NCI-H524 (cell line): ENCODE results near the gene TSPAN16.
A peak's percentile ranks its signal among the peaks of the same experiment; 100 is the strongest.

Experiments used
- DNase-seq, 2 experiments: peaks; one replicate each; lab custom pipeline; 2025; lab: John Stamatoyannopoulos, UW

The TSPAN16 gene, protein sequence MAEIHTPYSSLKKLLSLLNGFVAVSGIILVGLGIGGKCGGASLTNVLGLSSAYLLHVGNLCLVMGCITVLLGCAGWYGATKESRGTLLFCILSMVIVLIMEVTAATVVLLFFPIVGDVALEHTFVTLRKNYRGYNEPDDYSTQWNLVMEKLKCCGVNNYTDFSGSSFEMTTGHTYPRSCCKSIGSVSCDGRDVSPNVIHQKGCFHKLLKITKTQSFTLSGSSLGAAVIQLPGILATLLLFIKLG

DNA sequence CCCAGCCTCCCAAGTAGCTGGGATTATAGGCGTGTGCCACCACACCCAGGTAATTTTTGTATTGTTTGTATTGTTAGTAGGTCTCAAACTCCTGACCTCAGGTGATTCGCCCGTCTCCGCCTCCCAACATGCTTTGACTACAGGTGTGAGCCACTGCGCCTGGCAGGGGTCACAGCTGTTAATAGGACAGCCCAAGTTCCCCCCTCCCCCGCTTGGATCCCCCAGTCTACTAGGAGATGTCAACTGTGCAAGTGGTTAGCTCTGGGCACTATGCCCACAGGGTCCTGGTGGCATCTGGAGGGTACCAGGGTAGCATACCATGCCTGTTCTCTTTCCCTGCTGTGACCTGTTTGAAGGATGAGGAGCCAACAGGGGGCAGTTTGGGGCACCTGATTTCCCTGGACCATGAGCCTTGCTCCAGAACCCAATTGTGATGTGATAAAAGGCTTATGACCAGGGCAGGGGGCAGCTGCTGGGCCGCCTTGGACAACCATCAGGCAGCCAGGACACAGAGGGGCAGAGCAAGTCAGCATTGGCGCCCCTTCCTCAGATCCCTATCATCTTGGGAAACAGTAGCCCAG is at the start of gene TSPAN16:
TSS of gene TSPAN16 (plus strand) at position 496 of the 581 bp plus-strand sequence. CDS start 138 bp downstream, outside the sequence.
- peak in 1 of 2 experiments; percentile 19 for DNase-seq

DNA sequence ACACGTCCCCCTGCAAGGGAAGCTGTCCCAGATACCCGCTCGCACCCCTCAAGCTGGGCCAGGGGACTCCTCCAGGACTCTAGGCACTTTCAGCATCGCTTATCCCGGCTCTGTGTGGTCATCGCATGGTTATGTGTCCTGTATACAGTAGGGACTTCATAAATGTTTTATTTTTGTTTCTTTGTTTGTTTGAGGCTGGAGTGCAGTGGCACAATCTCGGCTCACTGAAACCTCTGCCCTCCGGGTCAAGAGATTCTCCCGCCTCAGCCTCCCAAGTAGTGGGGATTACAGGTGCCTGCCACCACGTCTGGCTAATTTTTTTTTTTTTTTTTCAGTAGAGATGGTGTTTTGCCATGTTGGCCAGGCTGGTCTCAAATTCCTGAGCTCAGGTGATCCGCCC is 49.0 kb upstream of the TSPAN16 start:
- no peak for DNase-seq

DNA sequence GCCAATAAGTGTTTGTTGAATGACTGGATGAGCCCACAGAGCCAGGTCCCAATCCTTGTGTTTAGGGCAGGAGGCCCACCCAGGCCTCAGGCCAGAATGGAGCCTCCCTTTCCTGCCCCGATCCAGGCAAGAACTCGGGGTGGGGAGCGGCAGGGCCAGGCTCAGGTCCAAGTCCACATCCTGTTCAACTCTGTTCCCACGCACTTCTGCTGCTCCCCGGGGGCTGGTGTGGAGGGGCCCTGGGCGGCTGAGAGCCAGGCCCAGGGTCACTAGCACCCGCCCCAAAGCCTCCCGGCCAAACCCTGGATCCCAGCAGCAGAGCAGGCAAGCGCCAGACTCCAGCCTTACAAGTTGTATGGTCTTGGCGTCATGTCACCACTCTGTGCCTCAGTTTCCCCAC is 48.6 kb upstream of the TSPAN16 start:
- no peak for DNase-seq

DNA sequence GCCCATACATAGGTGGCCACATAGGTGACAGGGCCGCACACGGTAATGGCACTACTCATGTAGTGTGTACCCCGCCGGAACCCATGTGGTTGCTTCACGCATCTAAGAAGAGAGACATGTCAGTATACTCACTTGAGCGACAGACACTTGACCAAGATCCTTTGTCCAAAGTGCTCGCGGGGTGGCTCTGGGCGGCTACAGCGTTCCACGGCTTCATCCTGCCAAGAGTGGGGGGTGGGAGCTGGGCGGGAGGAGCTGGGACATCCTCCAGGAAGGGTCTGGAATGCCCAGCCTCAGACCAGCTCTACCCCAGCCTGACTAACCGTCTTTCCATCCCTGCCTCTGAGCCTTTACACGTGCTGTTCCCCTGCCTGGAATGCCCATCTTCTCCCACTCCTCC is 48.0 kb upstream of the TSPAN16 start:
- DNase-seq, result no peak

DNA sequence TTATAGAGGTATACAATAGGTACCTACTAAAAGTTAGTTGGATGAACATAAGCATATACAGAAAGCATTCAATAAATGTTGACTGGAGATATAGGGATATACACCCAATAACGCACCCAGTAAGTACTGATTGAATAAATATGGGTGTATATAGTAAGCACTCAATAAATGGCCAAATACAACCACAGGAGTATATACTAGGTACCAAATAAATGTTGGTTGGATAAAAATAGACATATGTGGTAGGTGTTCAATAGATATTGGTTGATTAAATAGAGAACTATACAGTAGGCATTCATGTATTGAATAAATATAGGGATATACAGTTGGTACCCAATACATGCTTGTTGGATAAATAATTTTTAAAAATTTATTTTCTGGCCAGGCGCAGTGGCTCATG is 47.1 kb upstream of the TSPAN16 start:
- DNase-seq, result no peak

DNA sequence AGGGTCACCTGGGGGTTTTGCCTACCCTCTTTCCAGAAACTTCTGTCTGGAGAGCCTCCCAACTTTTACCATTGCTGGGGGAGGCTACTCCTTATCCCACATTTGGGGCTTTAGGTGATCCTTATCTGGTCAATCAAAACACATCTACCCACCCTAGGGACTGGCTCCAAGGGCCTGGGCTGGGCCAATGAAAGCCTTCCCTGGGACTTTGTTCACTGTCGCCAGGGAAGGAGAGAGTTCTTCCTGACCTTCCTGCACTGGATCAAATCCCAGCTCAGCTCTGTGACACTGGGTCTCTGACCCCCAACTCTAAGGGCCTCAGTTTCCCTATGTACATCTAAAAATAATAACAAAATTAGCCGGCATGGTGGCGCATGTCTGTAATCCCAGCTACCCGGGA is 44.7 kb upstream of the TSPAN16 start:
- DNase-seq, result no peak

DNA sequence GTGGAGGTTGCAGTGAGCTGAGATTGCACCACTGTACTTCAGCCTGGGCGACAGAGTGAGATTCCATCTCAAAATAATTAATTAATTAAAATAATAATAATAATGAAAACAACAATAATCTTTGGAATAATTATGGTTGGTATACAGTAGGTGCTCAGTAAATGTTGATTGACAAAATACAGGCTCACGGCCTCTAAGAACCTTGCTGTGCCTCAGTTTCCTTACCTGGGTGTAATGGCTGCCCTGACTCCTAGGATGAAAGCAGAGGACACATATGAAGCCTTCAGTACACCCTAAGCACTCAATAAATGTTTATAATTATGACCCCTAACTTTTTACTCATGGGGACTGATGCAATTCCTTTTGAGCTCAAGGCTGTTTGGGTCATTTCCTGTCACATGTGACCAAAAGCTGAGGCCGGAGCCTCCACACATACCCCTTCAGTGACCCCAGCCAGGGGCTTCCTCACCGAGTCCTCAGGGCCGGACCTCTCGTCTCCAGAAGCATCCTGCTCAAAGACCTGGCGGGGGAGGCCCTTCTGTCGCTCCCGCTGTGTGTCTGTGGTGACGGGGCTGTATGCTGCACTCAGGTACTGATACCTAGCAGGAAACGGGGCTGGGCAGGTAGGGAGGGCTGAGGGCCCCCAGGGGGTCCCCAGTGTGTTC is 44.2 kb upstream of the TSPAN16 start:
- no peak for DNase-seq

DNA sequence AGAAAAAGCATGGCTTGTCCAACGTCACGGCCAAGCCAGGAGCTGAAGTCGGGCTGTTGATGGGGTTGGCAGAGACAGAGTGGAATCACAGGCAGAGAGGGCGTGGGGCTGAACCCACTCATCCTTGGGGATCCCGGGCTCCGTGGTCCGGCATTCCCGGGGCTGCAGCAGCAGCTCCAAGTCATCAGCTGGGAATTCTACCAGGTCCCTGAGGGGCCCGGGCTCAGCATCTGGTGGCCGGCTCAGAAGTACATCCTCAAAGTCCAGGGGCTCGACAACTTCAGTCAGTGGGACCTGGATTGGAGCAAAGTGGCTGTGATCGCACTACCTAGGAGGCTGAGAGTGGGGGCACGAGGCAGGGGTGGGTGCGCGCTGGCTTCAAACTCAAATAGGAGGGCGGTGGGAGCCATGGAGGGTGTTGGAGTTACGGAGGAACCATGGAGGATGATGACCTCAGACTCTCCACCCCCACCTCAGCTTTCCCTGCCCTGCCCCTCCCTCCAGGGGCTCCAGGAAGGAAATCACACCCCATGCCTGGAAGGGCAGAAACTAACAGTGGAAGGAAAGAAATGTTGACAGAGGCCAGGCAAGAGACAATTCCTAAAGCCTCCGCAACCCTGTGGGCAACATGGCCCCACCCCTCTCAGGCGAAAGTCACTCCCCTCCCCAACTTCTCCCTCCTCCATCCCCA is 43.1 kb upstream of the TSPAN16 start:
- DNase-seq, result no peak

DNA sequence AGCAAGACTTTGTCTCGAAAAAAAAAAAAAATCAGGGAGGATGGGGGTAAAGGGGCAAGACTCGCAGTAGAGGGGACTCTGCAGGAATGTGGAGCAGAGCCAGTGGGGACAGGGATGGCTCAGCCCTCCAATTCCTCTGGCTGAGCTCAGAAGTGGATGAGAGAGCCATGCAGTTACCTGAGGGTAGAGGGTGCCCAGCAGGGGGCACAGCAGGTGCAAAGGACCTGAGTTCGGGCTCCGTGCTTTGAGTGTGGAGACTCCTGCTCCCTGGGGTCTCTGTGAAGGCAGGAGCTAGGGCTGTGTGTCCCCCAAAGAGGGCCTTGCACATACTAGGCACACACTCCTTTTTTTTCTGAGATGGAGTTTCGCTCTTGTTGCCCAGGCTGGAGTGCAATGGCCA is 41.3 kb upstream of the TSPAN16 start:
- peak in 1 of 2 experiments; percentile 15 for DNase-seq

DNA sequence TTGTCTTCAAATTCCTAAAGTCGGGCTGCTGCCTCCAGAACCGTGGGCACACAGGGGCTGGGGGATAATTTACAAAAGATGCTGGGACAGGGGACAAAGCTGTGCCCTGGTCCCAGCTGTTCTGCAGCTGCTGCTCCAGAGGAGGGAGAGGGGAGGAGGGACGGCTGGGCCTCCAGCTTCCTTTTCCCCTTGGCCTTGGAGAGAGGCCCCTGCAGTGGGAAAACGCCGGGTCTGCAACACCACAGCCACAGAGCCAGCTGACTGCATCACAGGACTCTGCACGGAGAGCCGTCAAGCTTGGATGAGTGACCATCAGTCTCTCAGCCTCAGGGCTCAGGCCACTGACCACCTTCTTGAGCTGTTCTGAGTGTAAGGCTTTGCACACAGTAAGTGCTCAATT is 39.8 kb upstream of the TSPAN16 start:
- DNase-seq, result no peak

DNA sequence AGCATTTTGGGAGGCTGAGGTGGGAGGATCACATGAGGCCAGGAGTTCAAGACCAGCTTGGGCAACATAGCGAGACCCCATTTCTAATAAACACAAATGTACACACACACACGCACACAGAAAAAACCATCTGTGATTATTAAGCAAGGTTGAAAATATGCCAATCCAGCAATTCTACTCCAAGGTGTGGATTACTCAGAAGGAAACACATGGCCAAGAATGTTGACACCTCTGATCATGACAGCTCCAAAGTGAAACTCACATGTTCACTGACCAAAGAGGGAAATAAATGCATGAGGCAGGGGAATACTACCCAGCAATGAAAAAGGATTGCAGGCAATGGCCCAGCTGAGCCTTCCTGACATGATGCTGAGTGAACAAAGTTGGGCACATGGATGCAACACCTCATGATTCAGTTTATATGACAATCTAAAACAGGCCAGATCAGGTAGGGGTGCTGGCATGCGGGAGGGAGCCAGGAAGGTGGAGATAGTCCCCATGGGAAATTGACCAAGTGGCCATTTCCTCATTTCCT is 38.0 kb upstream of the TSPAN16 start:
- DNase-seq, result no peak

DNA sequence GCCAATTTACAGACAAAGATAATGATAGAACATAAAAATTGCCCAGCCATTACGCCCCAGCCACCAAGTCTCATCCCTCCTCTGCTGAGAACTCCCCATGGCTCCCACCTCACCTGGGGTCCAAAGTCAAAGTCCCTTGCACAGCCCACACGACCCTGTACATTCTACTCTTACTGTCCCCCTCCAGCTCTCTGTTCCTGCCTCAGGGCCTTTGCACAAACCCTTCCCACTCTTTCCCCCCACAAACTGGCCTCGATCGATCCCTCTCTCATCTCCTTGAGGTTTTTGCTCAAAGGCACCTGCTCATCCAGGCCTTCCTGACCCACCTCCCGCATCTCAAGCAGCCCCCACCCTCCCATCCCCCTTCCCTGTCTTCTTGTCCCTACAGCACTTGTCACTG is 35.0 kb upstream of the TSPAN16 start:
- no peak for DNase-seq

DNA sequence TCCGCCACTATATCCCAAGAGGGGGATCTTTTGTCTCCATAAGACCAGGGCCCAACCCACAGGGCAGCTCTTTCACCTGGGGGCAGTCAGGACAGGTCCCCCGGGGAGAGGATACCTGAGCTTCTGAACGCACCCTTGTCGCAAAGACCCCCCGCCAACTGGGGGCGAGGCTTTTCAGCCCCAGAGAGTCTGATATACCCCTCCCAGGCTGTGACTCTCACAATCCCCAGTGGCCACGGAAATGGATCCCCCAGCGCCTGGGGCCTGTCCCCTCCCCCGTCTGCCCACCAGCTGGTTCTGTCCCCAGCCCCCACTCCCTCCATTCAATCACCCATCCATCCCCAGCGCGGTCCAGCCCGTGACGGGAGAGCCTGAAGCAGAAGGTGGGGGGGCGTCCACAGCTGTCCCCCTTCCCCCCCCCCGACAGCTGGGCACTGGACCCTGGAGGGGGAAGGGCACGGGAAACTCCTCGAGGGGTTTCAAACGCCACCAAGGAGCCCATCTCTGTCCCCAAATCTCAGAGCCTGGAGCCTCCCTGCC is 34.5 kb upstream of the TSPAN16 start:
- peak; percentile 47 to 70 for DNase-seq

DNA sequence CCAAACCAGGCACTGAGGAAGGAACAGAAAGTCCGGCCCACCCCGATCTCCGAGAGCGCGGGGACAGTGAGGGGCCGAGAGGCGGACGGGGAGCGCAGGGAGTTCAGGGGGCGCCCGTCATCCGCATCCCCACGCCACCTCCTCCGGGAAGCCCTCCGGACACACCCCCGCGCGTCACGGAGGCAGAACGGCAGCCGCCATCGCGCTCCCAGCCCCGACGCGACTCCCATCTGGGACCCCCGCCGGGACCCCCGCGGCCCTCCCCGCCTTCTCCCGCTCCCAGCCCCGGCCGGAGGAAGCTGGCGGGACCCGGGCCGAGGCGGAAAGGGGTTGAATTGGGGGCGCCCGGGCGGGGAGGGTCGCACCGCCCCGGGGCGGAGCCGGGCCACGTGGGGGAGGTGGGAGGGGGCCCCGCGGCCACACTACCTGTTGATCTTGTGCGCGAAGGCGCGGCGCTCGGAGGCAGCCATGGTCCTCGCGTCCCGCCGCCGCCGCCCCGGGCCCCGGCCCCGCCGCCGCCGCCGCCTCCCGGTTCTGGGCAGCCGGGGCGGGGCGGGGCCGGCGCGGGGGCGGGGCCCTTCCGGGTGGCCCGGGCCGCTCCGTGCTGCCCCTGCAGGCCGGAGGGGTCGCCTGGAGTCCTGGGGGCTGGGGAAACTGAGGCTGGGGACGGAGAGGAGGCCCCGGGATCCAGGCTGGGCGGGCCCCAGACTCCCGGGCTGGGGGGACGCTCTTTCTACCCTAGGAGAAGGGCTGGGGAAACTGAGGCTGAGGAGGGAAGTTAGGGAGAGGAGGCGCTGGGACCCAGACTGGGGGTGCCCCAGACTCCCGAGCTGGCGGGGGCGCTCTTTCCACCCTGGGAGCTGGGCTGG is 33.8 kb upstream of the TSPAN16 start, which contains the start of gene DOCK6:
TSS of gene DOCK6 (minus strand) at position 554 of the 869 bp plus-strand sequence. CDS start at position 470, 84 bp downstream.
- DNase-seq, result no peak

DNA sequence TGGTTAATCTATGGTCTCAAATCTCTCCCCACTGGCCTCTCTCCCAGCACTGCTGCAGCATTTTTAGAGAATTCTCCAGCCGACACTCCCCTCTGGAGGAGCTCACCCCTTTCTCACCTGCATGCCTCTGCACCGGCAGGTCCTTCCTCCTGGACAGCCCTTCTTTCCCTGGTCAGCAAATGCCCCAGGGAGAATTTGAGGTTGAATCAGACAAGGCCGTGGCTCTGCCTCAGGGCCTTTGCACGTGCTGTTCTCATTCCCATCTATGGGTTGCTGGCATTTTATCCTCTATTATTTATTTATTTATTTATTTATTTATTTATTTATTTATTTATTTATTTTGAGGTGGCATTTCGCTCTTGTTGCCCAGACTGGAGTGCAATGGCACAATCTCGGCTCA is 32.2 kb upstream of the TSPAN16 start:
- DNase-seq, result no peak

DNA sequence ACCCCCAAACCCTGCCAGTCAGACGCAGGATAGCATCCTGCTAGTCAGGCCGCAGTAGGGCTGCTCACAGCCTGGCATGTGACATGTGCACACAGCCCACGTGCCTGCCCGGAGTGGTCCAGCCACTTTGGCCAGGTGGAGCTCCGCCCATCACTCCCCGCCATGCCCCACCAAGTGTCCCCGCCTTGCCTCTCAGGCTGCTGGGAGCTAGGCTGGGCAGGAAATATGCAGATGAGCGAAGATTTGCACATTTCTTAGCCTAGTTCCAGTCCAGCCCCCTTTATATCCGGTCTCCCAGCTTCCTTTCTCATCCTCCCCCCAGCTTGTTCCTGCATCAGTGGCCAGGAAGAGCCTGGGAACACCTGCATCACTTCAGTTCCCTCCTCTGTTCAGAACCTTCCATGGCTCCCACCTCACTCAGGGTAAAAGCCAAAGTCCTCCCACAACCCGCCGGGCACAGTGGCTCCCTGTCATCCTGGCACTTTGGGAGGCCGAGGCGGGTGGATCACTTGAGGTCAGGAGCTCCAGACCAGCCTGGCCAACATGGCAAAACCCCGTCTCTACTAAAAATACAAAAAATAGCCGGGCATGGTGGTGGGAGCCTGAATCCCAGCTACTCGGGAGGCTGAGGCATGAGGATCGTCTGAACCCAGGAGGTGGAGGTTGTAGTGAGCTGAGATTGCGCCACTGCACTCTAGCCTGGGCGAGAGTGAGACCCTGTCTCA is 31.3 kb upstream of the TSPAN16 start:
- no peak for DNase-seq

DNA sequence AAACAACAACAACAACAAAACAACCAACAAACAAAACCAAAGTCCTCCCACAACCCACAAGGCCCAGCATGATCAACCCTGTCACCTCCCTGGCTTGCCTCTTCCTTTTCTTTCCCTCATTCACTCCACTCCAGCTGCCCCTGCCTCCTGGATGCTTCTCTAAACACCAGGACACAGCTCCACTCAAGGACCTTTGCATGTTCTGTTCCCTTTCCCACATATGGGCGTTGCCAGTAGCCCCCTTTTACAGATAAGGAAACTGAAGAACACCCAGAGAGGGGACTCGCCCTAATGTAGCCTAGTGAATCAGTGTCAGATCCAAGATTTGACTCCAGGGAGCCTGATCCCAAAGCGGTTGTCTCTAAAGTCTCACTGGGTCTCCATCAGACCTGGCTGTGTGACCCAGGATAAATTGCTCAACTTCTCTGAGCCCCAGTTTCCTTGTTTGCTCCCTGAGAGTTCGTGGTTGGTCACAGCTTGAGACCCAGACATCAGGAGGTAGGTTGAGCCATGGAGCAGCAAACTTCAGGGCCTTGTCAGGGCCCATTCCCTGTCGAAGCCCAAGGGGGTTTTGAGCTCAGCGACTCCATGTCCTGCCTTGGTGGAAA is 30.7 kb upstream of the TSPAN16 start:
- no peak for DNase-seq

DNA sequence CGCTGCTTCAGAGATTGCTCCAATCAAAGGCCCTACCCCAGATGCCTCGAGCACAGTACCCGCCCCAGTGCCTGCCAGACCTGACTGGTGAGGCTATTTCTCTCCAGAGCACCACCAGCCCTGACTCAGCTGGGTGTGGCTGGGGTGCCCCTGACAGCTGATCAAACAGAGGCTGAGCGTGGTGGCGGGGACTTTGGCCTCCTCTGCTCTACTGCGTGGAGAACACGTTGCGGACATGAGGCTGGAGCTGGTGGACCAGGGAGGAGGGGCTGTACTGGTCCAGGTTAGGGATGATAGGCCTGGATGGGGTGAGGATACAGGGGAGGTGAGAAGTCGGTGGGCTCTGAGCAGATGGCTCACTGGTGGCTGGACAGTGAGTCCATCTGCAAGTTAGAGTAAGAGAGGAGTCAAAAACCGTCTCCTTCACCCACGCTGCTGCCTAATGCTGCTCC is 30.1 kb upstream of the TSPAN16 start:
- no peak for DNase-seq

DNA sequence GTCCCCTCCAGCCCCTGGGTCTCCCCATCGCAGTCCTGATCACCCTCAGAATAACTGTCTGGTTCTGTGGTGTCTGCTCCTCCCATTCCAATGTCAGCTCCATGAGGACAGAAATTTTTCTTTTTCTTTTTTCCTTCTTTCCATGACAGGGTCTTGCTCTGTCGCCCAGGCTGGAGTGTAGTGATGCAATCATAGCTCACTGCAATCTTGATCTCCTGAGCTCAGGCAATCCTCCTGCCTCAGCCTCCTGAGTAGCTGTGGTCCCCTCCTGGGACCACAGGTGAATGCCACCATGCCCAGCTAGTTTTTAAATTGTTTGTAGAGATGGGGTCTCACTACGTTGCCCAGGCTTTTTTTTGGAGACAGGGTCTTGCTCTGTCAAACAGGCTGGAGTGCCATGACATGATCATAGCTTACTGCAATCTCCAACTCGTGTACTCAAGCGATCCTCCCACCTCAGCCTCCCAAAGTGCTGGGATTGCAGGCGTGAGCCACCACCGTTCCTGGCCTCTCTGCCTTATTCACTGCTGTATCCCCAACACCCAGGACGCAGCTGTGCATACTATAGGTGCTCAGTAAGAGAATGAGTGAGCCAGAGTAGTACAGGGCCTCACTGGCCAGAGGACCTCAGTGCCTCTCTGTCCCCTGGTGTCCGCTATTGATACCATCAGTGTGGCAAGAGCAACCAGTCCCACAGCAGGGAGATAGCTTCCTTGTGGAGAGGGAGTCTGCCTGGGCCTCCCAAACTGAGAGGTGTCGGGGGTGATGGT is 28.5 kb upstream of the TSPAN16 start:
- no peak for DNase-seq
